Stimulated activated CD4-positive, alpha-beta T cell treated with anti-CD3 and anti-CD28 coated beads, Interleukin-2, amount 100 ng/mL, for 48 hours (primary cell): ENCODE measurements around the gene INSIG2.
"Not testable (repeated sequence)": the region's sequence is repeated elsewhere in the genome, so short reads cannot be mapped to it uniquely, and the experiment has no call there.

ENCODE experiments used
- DNase-seq, 2 donors: peaks; one replicate each; pipeline ENCODE4 v3.0.0-alpha.2; 2020

The INSIG2 gene

DNA sequence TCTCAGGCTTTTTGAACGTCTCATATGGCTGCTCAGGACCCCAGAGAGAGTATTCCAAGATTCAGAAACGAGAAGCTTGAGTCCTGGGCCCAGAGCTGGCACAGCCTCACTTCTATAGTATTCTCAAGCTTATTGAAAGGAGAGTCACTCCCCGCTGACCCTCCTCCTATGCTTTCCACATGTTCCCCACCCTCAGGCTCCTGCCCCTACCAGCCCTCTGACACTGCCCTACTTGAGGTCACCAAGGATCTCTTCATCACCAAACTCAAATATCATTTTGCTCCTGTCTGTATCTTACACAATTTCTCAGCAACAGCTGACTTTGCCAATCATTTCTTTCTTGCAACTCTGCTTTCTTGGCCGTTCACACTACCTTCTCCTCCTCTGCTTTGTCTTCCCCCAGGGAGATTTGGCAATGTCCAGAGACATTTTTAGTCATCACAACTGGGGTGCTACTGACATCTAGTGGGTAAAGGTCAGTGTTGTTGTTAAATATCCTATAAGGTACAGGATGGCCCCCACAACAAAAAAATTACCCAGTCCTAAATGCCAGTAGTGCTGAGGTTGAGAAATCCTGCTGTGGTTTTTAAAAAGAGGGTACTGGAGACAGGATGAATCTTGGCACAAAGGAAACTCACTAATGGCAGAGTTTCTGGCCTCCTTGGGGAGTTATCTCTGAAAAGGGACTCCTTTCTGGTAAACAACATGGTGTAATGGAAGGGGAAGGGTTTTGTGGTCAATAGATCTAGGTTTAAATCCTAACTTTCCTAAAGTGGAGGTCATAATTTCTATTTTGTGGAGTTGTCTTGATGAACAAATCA lies 26.9 kb upstream of the INSIG2 start:
- no peak for DNase-seq

DNA sequence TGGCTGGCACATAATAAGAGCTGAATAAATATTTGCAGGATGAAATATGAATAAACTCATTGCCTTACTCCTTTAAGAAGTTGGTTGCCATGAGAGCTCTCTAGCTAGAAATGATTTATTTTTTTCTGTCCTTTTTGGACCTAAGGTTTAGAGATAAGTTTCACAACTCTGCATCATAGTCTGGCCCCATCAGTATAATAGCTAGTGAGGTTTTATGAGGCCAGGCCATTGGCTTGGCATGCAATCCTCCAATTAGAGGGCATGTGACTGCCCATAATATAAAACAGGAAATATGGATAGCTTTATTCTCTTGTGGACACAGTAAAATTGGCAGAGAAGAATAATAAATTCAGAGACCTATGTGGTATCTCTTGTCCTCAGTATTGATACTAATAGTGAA lies 26.2 kb upstream of the INSIG2 start:
- no peak for DNase-seq

DNA sequence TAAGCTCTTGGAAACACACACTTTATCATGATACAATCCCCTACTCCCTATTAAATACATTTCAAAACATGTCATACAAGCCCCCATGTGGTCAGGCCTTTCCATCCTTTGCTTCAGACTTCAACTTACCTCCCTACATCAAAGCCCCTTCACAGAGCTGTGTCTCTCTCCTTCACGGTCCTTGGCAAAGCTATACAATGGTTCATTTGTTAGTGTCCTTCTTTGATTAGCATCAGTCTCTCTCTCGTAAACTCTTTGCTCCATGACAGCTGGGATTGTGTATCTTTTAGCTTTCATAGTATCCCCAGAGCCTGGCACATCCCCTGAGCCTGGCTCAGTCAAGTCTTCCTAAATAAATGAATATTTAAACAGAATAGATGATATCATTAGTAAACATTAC lies 25.6 kb upstream of the INSIG2 start:
- DNase-seq, result no peak

DNA sequence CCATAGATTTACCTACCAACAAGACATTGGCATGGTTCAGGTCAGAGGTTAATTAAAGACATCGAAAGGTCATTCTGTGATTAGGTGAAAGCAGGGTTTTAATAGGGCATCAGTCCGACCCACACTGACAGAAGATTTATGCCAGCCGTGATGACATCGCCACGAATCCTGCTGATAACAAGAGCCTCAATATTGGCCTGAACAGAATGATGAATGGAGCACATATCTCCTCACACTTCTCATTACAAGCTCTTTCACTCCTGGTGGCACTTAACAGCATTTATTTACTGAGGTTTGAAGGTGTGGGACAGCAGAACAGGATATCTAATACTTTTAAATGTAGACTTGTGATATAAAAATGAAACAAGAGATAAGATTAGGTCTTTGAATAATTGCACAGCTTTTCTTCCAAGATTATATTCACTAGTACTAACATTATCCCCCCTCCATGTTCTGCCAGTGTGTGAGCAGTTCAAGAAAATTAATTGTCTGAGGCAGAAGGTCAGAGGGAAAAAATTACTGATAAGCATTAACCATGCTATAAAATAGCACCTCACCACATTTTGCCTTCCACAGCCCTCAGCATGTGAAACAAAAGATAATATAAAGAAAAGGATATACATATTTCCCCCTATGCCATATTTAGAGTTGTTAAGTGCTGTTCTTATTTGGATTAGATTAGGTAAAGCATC lies 23.1 kb upstream of the INSIG2 start:
- DNase-seq, result no peak

DNA sequence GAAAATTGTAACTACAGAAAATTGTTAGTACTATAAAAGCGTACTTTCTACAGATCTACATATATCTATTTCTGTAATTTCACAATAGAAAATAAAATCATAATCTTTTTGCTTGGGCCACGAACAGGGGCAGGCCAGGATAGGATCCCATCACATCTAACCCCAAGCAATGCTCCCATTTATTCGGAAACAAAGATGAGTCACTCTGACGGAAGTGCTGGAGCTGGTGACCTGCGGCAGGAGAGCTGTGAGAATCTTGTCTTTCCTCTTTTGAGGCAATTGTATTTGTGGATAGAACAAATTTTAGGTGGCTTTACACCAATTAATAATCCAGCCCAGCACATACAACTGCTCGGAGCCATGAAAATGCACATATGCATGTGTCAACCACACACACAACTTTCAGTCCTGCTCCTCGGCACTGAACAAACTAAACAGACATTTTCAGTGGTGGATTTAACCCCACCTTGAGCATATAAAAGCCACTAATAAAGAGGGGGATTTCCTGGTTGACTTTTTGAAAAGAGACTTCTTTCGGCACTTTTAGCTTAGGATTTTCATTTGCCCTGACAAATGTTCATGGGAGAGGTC lies 22.3 kb upstream of the INSIG2 start:
- DNase-seq, result no peak

DNA sequence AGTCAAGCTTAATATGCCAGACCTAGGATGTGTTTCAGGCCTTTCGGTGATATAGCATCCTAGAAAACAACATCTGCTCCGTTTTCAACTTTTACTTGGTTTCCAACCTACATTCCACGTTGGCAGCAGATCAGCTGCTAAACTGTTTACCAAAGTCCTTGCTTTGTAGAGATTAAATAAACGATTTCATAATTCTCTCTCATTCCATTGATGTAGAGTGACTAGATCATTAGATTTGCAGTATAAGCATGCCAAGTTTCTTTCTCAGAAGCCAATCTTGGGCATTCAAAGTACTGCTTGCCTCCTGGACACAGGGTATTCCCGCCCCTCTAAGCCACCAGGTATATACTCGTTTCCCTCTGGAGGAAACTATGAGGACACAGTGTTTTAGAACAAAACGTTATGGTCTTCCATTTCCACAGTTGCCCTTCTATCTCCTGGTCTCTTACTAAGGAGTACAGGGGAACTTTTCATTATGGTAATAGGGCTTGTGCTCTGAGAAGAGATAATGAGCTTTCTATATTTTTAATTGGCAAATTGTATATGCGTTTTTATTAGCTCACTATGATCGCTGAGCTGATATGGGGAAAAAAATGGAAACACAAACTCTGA lies 10.5 kb upstream of the INSIG2 start:
- DNase-seq, result no peak

DNA sequence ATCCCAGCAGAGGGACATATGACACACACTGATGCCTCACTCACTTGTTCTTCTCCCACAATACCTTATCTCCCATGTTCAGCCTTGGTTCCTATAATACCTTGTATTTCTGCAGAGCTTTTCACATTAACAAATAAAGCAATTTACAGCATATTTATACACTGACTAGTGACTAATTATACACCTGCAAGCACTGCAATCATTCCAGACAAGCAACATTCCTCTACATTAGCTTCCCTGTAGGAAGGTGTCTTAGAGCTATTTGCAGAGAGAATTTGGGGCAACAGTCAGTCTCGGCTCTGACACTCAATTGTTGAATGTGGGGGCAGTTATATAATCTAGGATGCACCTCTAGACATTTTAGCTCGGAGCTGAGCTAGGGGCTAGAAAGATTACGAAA lies 9.5 kb upstream of the INSIG2 start:
- DNase-seq, result no peak

DNA sequence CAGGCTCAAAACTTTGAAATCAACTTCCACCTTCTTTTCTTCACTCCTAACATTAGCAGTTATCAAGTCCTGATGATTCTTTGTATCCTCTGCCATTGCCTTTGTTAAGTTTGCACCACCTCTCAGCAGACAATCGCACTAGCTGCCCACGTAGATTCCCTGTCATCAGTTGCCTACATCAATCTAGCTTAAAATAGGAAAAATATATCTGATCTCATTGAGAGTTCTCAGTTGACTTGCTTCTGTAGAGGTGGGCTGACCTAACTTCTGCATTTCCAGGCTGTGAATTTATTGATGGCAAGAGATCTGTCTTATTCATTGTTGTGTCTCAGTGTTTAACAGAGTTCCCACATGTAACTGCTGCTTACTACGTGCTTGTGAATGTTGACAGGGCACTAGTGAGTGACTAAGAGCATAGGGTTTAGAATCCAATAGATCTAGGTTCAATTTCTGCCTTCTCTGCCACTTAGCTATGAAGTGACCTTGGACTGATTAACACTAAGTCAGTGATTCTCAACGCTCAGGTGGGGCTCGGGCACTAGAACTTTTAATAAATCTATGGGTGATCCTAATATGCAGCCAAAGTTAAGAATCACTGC lies 3.7 kb upstream of the INSIG2 start:
- no peak for DNase-seq

DNA sequence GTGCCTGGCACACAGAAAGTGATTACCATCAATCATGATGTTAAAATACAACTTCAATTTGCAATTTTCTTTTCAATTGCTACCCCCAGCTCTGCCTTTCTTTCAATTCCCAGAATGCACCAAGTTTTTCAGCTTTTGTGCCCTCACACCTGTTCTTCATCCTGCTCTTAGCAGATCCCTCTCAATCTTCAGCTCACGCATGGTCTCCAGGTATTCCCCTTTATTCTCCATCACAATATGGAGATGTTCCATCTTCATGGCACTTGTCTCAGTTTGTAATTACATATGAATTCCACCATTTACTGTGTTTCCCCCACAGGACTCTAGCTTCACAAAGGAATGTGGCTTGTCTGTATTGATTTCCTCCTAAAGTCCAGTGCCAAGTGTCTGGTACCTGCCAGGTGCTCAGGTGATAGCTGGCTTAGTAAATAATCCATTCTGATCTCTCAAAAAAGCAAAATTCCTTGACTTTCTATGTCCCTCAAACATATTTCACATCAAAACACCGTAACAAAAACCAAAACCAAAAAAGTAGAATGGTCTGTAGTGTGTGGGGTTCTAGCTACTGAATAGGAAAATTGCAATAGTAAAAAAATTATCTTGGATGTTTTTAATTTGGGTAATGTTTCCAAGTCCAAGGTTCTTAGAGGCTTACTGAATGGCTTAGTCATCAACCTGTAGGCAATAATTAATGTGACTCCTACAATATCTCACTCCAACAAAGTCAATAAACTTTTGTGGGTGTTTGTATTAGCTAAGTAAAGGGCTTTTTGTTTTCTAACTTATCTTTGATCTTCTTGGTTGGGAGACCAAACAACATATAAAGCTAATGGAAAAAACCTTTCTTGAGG lies 2.9 kb upstream of the INSIG2 start:
- no peak for DNase-seq

DNA sequence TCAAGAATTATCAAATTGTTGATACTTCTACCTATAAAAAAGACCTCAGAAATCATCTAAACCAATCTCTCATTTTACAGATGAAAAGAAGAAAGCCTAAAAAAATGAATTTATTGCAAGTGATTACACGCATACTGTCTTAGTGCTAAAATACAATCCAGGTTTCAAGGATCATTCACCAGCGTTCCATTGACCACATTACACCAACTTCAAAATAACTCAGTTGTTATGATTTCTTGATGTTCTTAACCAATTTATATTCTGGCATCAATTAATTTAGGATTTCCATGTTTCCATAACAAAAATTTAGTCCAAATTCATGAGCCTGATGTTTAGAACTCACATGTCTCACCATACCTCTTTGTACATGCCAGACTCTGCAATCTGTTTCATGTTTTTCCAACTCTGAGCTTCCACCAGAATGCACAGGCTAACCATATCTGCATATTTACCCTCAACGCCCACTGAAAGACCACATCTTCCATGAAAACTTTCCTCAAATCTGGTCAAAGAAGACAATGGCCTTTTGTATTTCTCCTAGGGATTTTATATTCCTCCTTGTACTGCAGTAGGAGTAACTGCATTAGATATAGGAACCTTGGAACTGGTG lies 2.1 kb upstream of the INSIG2 start:
- DNase-seq, result no peak

DNA sequence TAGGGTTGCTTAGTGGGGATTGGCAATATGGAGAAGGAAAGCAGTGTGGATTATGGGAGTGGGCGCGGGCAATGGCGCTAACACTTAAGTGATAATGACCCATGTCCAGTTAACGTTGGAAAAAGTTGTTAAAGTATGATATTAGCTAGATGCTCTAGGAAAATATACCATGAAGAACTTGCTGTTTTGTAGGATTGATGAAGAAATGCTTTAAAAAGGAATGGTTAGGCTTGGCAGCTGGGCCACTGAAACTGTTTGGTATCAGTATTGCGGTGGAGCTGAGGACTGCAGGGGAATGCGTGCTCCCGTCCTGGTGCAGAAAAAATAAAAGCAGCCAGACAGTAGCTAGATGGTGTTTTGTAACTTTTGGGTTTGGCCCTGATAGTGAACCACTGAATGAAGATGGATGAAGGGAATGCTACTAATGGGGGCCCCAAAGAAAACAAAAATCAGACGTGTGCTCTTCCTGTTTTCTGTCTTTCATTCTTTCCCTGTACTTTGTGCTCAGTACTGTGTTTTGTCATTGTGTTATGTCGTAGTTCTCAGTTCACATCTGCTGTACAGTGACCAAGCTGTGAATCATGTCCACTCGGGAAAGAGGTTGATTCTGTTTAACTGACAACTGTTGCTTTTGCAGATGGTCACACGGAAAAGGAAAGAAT lies 999 bp downstream of the INSIG2 start:
- DNase-seq, result peak in 1 of 2 donors; percentile 11

DNA sequence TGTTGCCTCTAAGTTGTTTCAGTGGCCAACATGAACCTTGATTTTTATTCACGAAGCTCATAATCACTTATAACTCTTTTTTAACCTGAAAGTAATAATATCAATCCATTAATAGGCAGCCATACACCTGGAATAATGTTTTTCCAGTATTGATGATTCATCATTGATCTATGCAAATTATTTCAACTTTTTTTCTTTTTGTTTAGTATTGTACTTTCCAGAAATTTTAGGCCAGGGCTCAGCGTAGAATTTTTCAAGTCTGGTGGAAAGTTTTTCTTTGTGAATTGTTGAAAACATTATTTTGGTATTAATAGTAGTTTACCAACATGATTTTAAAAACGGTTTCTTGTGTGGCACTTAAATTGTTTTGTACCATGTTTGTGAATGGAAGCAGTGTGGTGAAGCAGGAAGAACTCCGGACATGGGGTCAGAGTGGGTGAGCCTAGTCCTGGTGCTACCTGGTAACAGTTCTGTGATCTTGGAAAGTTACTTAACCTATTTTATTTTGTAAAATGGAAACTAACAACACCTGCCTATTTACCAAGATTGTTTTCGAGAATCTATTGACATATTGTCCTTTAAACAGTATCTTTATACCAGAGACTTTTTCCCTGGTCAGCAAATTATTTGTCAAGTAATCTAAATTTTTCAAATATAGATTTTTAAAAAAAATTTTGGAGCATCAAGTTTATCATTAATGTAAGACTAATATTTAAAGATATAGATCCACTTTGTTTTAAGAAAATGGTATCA lies 2.3 kb downstream of the INSIG2 start:
- no peak for DNase-seq

DNA sequence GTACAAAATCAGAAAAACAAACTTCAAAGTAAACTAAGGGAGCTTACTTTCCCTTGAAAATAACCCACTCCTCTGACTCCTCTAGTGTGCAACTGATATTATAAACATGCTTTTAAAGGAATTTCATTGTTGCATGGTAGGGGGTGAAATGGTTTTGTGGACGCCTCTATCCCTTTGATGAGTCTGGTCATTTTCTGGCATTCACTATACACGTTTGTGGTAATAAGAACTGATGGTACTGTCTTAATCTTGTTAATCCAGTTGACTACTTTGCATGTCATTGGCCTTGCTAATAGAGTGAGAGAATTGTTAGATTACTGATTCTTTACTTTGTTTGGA lies 2.8 kb downstream of the INSIG2 start:
- no peak for DNase-seq

DNA sequence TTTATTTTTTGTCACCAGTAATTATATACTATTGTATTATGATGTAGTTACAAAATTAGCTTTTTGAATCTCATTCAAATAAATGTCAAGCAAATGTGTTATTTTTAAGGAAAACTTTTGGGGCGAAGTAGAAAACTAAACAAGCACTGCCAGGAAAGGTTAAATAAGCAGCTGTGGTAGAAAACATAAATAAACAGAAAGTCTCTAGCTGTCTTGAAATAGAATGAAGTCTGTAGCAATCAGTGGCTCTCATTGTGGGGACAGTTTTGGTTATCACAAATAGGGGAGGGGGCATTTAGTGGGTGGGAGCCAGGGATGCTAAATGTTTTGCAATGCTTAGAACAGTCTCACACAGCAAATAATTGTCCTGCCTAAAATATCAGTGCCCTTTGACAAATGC lies 3.4 kb downstream of the INSIG2 start:
- no peak for DNase-seq

DNA sequence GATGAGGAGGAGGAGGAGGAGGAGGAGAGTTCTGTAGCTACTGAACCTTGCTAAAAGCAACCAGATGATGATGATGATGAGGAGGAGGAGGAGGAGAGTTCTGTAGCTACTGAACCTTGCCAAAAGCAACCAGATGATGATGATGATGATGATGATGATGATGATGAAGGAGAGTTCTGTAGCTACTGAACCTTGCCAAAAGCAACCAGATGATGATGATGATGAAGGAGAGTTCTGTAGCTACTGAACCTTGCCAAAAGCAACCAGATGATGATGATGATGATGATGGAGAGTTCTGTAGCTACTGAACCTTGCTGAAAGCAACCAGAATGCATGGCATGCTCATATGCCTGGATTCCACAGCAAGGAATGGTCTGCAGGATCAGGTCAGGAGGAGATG lies 5.8 kb downstream of the INSIG2 start:
- DNase-seq, result not testable (repeated sequence)

DNA sequence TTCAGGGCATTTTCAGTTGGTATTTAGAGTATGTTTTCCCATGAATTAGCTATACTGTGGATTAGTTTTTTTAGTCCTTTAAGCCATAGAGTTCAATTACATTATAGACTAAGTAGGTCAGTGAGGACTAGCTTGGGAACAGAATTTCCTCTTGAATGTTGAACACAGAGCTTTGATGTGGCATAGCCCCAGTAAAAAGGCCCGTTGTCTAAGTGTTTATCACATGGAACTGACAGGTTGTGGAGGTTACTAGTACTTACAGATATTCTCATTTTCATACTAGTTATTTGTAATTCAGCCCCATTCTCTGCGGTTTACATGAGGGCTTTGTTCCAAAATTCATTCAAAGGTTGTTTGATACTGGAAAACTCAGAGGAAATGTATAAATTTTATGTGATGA lies 6.2 kb downstream of the INSIG2 start:
- DNase-seq, result no peak

DNA sequence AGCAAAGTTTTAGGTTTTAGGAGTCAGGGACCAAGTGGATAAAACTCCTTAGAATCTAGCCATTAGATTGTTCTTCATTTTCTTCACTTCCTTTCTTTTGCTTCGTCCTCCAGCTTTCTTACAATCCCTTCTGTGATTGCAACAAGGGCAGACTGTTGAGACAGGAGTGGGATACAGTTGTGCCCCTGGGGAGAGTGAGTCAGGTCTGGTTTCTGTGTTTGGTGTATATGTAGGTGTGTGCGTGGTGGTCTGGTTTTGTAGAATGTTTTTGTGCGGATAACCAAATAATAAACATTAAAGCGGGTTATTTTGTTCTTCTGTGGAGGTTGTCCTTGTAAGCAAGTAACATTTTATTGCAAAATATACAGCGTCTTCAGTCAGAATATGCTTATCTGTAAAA lies 7.3 kb downstream of the INSIG2 start:
- no peak for DNase-seq

DNA sequence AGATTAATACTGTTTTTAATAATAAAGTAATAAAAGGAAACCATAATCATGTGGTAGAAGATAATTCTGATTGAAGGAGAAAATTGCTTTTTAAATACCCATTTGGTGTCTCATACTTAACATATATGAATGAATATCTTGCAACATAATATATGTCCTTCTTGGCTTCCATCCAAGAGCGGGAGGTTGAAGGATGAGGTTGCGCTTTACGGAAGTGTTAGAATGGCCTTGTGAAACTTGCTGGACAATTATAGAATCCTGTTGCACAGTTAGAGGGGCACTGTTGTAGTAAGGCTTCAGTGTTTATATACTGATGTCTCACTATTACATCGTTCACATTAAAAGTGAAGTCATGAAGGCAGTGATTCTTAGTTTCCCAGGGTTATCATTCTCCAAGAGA lies 9.4 kb downstream of the INSIG2 start:
- no peak for DNase-seq

DNA sequence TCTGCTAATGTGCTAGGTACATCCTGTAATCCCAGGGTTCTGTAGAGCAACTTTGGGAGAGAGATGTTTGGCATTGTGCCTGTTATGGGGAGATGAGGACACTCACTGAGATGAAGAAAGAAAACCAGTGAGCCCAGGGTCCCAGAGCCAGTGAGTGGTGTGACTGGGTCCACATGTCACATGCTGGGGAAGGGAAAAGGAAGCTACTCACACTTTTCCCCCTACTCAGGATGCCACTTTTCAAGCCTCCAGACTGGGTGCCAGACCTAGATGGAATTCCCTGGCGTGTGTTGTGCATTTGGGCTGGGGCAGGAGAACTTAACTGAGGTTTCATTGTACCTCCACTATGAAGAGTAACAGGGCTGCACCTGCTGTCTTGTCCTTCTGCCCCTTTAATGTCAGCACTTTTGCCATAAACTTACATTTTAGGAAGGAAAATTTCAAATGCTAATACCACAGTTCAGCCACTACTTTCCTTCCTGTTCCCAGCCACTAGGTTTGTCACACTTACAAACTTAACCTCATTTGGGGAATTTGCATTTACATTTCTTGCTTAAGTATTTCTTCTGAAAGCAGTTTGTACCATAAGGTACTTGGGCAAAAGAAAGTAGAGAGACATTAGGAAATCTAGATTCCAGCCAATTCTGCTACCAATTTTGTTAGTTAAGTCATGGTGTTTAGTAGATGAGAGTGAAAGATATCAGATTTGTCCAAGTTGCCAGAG lies 10.2 kb downstream of the INSIG2 start:
- no peak for DNase-seq
